GM15510 (cell line): Measurements from ENCODE around the gene ZBTB21.

ENCODE experiments used
- POLR2A ChIP-seq: IDR thresholded peaks from 3 replicates; pipeline ENCODE4 v1.6.1; 2011; ENCODE audit warnings: borderline replicate concordance; ENCODE audit not compliant: insufficient read length; ENCODE audit errors: extremely low read depth

ZBTB21 gene

GRCh38 chr21:41974752-41975053, 35.5 kb downstream of the ZBTB21 start:
- no peak for TF ChIP-seq POLR2A

GRCh38 chr21:41973861-41974751, 36.1 kb downstream of the ZBTB21 start:
- TF ChIP-seq POLR2A: no peak

- no peak for TF ChIP-seq POLR2A
These were observed 36.7 kb downstream of the ZBTB21 start for GRCh38 chr21:41973427-41973831.

GRCh38 chr21:41972511-41973205, 37.5 kb downstream of the ZBTB21 start:
- TF ChIP-seq POLR2A: no peak

GRCh38 chr21:41971891-41972290, 38.3 kb downstream of the ZBTB21 start:
- no peak for TF ChIP-seq POLR2A

GRCh38 chr21:41970751-41971653, 39.2 kb downstream of the ZBTB21 start:
- TF ChIP-seq POLR2A: no peak

GRCh38 chr21:41970106-41970391, 40.1 kb downstream of the ZBTB21 start:
- no peak for TF ChIP-seq POLR2A

- TF ChIP-seq POLR2A: no peak
These were observed 42.5 kb downstream of the ZBTB21 start for GRCh38 chr21:41967708-41968107.

- no peak for TF ChIP-seq POLR2A
These were observed 43.1 kb downstream of the ZBTB21 start for GRCh38 chr21:41966872-41967621.

GRCh38 chr21:41966041-41966833, 43.9 kb downstream of the ZBTB21 start:
- TF ChIP-seq POLR2A: no peak

GRCh38 chr21:41965461-41966013, 44.6 kb downstream of the ZBTB21 start:
- TF ChIP-seq POLR2A: no peak

GRCh38 chr21:41965045-41965444, 45.1 kb downstream of the ZBTB21 start:
- TF ChIP-seq POLR2A: no peak

- TF ChIP-seq POLR2A: no peak
These were observed 46.0 kb downstream of the ZBTB21 start for GRCh38 chr21:41964171-41964570.
